Hepatocyte (in vitro differentiated cells): ENCODE results near the gene EEF1A2. TPM values are rescaled to one million over a fixed set of nuclear protein-coding genes. Genes with fewer than 3 reads are reported as not detected.

Experiments used
- DNase-seq: peaks from one replicate; pipeline ENCODE4 v3.0.0-alpha.2; 2016; ENCODE audit warnings: low spot score
- H2AFZ ChIP-seq: fragments of 200-600 bp; sonication (generic); 2 replicates; pipeline ENCODE4 v1.6.0; 2016; ENCODE audit warnings: antibody characterized with exemption, mild to moderate bottlenecking
- H3K27ac ChIP-seq: fragments of 200-600 bp; sonication (generic); 2 replicates; pipeline ENCODE4 v1.5.1; 2016; ENCODE audit warnings: mild to moderate bottlenecking
- H3K27me3 ChIP-seq: fragments of 200-600 bp; sonication (generic); 2 replicates; pipeline ENCODE4 v1.6.1; 2016
- H3K36me3 ChIP-seq: fragments of 200-600 bp; sonication (generic); replicated peaks from 2 replicates; pipeline ENCODE4 v1.5.1; 2016; ENCODE audit warnings: low read depth; ENCODE audit not compliant: insufficient read depth
- H3K4me1 ChIP-seq: fragments of 200-600 bp; sonication (generic); 2 replicates; pipeline ENCODE4 v1.5.1; 2016; ENCODE audit warnings: mild to moderate bottlenecking, moderate library complexity; ENCODE audit not compliant: insufficient read depth
- H3K4me2 ChIP-seq: fragments of 200-600 bp; sonication (generic); 2 replicates; pipeline ENCODE4 v1.6.0; 2016
- H3K4me3 ChIP-seq: fragments of 200-600 bp; sonication (generic); 2 replicates; pipeline ENCODE4 v1.5.1; 2016; ENCODE audit warnings: mild to moderate bottlenecking
- H3K79me2 ChIP-seq: fragments of 200-600 bp; sonication (generic); 2 replicates; pipeline ENCODE4 v1.6.0; 2017; ENCODE audit warnings: mild to moderate bottlenecking
- H3K9me2 ChIP-seq: fragments of 200-600 bp; sonication (generic); replicated peaks from 2 replicates; pipeline ENCODE4 v1.6.0; 2017; ENCODE audit warnings: mild to moderate bottlenecking; ENCODE audit not compliant: insufficient read depth
- H3K9me3 ChIP-seq: fragments of 200-600 bp; sonication (generic); 2 replicates; pipeline ENCODE4 v1.5.1; 2016; ENCODE audit warnings: low read depth, mild to moderate bottlenecking
- H4K20me1 ChIP-seq: fragments of 200-600 bp; sonication (generic); 2 replicates; pipeline ENCODE4 v1.6.0; 2016; ENCODE audit warnings: mild to moderate bottlenecking; ENCODE audit not compliant: insufficient read depth, poor library complexity, severe bottlenecking
- EZH2 ChIP-seq: fragments of 200-600 bp; sonication (generic); IDR thresholded peaks from 2 replicates; pipeline ENCODE4 v1.6.1; 2016; ENCODE audit warnings: antibody characterized with exemption, mild to moderate bottlenecking, borderline replicate concordance
- EZH2phosphoT487 ChIP-seq: fragments of 200-600 bp; sonication (generic); IDR thresholded peaks from one replicate; pipeline ENCODE4 v1.6.1; 2018; ENCODE audit warnings: antibody characterized with exemption, mild to moderate bottlenecking, low read depth, moderate library complexity; ENCODE audit not compliant: unreplicated experiment, severe bottlenecking
- WGBS: methylation state at CpG from one replicate; pipeline ENCODE4 v1.1.6; 2016; ENCODE audit warnings: low lambda C conversion rate; ENCODE audit errors: missing lambda C conversion rate; 5-methylcytosine and 5-hydroxymethylcytosine counted together
- polyA plus RNA-seq: library from polyadenylated mRNA; unstranded; fragments of >200 nt; fragmentation: Nextera tagmentation; extraction: Ambion mirVana; gene quantifications from 2 replicates; pipeline ENCODE4 v1.2.1, GENCODE V29; 2016
- total RNA-seq: library from RNA; depleted of rRNA; stranded (reverse); fragments of >200 nt; gene quantifications from 2 replicates; pipeline ENCODE4 v1.2.3, GENCODE V29; 2014
- TF ChIP-seq, protein P1 (sequence below): fragments of 200-600 bp; sonication (generic); IDR thresholded peaks from 2 replicates; pipeline ENCODE4 v1.5.1; 2016; ENCODE audit warnings: antibody characterized with exemption, mild to moderate bottlenecking; ENCODE audit not compliant: poor library complexity

The EEF1A2 gene
- total and polyA plus RNA-seq, 2 experiments from 2014 or later, result 12.0 to 23.5 TPM

DNA sequence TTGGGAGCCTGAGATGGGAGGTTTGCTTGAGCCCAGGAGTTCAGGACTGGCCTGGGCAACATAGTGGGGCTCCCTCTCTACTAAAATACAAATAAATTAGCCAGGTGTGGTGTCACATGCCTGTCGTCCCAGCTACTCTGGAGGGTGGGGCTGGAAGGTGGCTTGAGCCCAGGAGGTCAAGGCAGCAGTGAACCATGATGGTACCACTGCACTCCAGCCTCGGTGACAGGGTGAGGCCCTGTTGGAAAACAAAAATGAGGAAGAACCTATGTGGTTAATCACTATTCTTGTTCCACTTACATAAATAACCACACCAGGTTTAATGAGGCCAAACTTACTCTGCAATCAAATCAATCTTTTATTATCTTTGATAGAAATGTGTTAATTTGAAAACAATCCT lies 27.1 kb upstream of the EEF1A2 start:
- Histone ChIP-seq H3K4me1 (peaks cover 8% of the 10 kb centered on the region), H2AFZ (no peak overlapping the region), H3K4me3 (no peak overlapping the region), H3K9me3 (no peaks in the 10 kb centered on the region), H3K27me3 (no peaks in the 10 kb centered on the region), H3K4me2 (no peak overlapping the region), H3K36me3 (no peaks in the 10 kb centered on the region), H4K20me1 (peaks cover 24% of the 10 kb centered on the region), H3K27ac (no peak overlapping the region), H3K79me2 (peaks cover 16% of the 10 kb centered on the region), H3K9me2 (no peaks in the 10 kb centered on the region)
- TF ChIP-seq EZH2phosphoT487 (no peak), EZH2 (no peak)
- TF ChIP-seq, protein P1, sequence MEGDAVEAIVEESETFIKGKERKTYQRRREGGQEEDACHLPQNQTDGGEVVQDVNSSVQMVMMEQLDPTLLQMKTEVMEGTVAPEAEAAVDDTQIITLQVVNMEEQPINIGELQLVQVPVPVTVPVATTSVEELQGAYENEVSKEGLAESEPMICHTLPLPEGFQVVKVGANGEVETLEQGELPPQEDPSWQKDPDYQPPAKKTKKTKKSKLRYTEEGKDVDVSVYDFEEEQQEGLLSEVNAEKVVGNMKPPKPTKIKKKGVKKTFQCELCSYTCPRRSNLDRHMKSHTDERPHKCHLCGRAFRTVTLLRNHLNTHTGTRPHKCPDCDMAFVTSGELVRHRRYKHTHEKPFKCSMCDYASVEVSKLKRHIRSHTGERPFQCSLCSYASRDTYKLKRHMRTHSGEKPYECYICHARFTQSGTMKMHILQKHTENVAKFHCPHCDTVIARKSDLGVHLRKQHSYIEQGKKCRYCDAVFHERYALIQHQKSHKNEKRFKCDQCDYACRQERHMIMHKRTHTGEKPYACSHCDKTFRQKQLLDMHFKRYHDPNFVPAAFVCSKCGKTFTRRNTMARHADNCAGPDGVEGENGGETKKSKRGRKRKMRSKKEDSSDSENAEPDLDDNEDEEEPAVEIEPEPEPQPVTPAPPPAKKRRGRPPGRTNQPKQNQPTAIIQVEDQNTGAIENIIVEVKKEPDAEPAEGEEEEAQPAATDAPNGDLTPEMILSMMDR, result no peak
- DNase-seq, result no peak
- WGBS, result 45% methylated on average over 2 of the region's 2 CpGs

DNA sequence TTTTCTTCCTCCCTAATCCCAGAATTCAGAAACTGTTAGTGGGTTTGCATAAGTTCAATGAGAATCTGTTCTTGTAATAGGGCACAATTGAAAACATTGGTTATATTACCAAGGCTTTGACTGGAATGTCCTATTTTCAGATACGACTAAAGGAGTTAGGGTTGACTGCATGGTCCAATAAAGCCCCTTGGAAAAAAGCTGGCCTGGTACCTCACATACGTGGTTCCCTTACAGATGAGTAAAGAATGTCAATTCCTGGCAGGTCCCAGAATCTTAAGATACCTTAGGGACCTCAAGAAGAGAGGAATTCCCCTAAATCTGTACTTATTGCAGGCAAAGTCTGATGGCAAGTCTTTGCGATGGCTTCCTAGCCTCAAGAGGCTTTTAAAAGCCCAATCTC lies 26.3 kb upstream of the EEF1A2 start:
- Histone ChIP-seq H3K4me1 (peaks cover 8% of the 10 kb centered on the region), H3K9me3 (no peaks in the 10 kb centered on the region), H3K27me3 (no peaks in the 10 kb centered on the region), H3K4me3 (no peak overlapping the region), H3K27ac (no peak overlapping the region), H3K9me2 (no peaks in the 10 kb centered on the region), H4K20me1 (peaks cover 24% of the 10 kb centered on the region), H3K4me2 (no peak overlapping the region), H3K79me2 (peaks cover 16% of the 10 kb centered on the region), H2AFZ (no peak overlapping the region), H3K36me3 (no peaks in the 10 kb centered on the region)
- no peak for DNase-seq
- TF ChIP-seq EZH2, result no peak
- TF ChIP-seq EZH2phosphoT487, result no peak
- TF ChIP-seq, protein P1, result no peak
- WGBS, result 78% methylated on average over 3 of the region's 3 CpGs

DNA sequence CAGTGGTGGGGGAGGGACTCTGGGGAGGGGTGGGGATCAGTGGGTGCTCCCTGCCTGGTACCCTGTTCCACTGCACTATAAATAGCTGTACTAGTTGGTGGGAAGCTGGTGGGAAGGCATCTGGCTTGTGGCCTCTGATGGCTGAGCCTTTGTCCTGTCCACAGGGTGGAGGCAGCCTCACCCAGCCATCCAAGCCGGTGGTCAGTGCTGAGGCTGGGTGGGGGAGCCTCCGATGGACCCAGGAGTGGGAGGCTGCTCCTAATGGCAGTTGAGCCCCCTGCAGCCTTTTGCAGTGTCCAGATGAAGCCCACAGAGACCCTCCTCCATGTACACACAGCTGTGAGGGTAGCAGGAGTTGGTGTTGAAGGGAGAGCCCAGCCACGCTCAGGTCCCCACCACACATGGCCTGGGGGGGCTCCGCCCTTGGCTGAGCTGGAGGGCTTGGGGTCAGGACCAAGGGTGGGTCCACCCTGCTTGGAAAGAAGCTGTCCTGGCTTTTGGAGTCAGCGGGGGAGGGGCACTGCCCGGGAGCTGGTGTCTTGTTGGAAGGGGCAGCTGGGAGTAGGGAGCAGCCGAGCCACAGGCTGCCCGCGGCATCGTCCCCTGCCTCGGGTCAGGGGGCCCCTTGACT lies 24.2 kb upstream of the EEF1A2 start:
- TF ChIP-seq EZH2phosphoT487, result no peak
- TF ChIP-seq, protein P1, result no peak
- TF ChIP-seq EZH2, result no peak
- DNase-seq, result no peak
- Histone ChIP-seq H2AFZ (no peak overlapping the region), H3K27me3 (no peaks in the 10 kb centered on the region), H3K9me2 (no peaks in the 10 kb centered on the region), H3K9me3 (no peaks in the 10 kb centered on the region), H3K27ac (no peak overlapping the region), H3K79me2 (peaks cover 16% of the 10 kb centered on the region), H3K36me3 (no peaks in the 10 kb centered on the region), H3K4me3 (no peak overlapping the region), H3K4me2 (peak overlapping the region; percentile 99), H3K4me1 (peaks cover 13% of the 10 kb centered on the region), H4K20me1 (peaks cover 24% of the 10 kb centered on the region)
- WGBS, result 97% methylated on average over 11 of the region's 11 CpGs
